ENCODE measurements around the gene EVC2. TPM values are rescaled to one million over a fixed set of nuclear protein-coding genes. Genes with fewer than 3 reads are reported as not detected.

The EVC2 gene
- total RNA-seq, 1 donor from 2014 or later: 1.1 TPM

DNA sequence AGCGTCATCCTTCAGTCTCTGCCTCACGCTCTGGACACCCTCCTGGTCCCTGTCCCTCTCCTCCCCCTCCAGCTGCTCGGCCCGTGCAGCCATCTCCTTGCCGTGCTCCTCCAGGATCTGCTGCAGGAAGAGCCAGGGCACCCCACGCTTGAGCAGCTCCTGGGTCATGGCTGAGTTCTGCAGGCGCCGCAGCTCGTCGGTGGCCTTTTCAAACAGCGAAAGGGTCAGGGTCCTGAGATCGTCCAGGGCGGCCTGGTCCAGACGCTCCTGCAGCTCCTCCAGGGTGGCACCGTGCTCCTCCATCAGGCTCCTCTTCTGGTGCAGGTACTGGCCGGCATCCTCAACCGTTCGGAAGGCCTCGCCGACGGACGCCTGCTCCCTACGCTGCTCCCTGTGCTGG lies 85.8 kb downstream of the EVC2 start:
- Mint-ChIP-seq H3K27ac (no peak overlapping the region), H3K27me3 (no peaks in the 10 kb centered on the region), H3K4me1 (no peaks in the 10 kb centered on the region), H3K36me3 (ENCODE audit: low read depth) (no peaks in the 10 kb centered on the region), H3K4me3 (no peak overlapping the region), H3K9me3 (no peaks in the 10 kb centered on the region)
- CTCF ChIA-PET: no interaction called here
- intact Hi-C loops (cut with micrococcal nuclease): no loop called here
- DNase-seq: no peak
- POLR2A ChIA-PET: no interaction called here
- TF ChIP-seq, protein P1, sequence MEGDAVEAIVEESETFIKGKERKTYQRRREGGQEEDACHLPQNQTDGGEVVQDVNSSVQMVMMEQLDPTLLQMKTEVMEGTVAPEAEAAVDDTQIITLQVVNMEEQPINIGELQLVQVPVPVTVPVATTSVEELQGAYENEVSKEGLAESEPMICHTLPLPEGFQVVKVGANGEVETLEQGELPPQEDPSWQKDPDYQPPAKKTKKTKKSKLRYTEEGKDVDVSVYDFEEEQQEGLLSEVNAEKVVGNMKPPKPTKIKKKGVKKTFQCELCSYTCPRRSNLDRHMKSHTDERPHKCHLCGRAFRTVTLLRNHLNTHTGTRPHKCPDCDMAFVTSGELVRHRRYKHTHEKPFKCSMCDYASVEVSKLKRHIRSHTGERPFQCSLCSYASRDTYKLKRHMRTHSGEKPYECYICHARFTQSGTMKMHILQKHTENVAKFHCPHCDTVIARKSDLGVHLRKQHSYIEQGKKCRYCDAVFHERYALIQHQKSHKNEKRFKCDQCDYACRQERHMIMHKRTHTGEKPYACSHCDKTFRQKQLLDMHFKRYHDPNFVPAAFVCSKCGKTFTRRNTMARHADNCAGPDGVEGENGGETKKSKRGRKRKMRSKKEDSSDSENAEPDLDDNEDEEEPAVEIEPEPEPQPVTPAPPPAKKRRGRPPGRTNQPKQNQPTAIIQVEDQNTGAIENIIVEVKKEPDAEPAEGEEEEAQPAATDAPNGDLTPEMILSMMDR (IDR thresholded peaks at IDR 0.05): no peak
- ATAC-seq (ENCODE audit: low read depth): no peak

DNA sequence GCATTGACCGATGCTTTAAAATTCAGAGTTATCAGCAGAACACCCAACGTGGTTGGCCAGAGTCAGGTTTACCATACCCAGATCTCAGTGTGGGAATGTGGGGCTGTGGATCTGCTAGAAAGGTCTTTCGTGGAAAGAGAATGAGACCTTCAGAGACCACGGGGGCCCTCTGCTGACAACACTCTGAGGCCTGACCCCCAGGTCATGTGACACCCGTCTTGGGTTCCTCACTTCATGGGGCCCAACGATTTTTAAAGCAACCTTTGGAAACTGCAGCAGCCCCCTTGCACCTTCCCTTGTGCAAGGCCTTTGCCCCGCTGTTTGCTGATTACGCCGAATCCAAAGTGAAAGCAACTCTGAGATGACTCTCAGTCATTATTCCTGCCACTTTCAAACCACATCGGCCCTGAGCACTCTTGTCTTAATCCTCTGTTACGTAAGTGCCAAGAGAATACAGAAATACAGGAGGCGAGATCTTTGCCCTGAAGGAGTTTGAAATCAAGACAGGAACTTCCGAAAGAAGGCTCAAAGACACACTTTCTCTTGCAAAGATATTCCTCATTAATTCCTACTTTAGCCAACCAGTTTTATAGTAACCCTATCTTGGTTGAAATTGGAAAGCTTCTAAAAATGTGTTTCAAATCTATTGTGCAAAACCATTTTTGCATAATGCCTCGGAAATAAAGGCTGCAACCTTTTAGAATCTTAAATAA lies 88.3 kb downstream of the EVC2 start:
- H3K4me3 Mint-ChIP-seq: no peak overlapping the region
- H3K27ac Mint-ChIP-seq: no peak overlapping the region
- no peaks in the 10 kb centered on the region for H3K36me3 Mint-ChIP-seq (ENCODE audit: low read depth)
- POLR2A ChIA-PET: no interaction called here
- intact Hi-C loops (cut with micrococcal nuclease): no loop called here
- DNase-seq: no peak
- no peaks in the 10 kb centered on the region for H3K4me1 Mint-ChIP-seq
- no peak for ATAC-seq (ENCODE audit: low read depth)
- CTCF ChIA-PET: no interaction called here
- H3K9me3 Mint-ChIP-seq: no peaks in the 10 kb centered on the region
- H3K27me3 Mint-ChIP-seq: no peaks in the 10 kb centered on the region
- TF ChIP-seq, protein P1 (IDR thresholded peaks at IDR 0.05): no peak

DNA sequence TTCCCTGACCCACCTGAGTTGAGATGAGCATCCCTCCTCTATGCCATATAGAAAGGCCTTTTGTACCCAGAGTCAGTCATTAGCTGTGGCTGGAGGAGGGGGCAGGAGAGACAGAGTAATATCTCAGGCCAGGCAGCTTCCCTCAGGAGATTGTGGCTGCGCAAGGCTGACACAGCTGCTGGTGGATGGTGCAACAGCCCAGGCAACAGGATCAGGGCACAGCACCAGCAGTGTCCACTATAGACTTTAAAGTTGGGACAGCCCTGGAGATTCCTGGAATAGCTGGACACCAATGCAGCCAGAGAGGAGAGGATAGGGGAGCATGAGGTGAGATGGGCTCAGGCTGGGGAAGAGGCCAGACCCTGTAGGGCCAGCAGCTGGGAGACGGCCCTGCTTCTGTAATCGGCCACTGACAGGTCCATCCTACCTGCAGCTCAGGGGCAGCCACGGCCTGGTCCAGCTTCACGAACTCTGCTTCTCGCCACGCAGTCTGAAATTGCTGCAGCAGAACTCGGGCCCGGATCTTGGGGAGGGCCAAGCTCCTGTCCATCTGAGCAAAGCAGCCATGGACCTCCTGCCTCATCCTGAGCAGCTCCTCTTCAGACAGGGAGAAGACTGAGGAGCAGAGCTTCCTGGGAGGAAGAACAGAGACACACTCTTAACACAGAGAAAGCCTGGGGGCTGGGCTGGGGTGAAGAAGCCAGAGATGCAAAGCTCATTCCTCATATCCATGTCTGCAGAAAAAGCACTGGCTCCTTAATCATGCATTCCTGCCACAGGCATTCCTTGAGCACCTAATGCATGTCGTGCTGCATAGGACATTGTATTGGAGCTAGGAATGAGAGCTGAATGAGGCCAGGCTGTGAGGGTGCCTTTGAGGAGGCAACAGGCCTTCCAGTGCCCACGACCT lies 90.1 kb downstream of the EVC2 start:
- ChIA-PET CTCF (no interaction called here), POLR2A (no interaction called here)
- ATAC-seq (ENCODE audit: low read depth) (no peak), DNase-seq (no peak)
- no peaks in the 10 kb centered on the region for H3K4me1 Mint-ChIP-seq
- H3K36me3 Mint-ChIP-seq (ENCODE audit: low read depth): no peaks in the 10 kb centered on the region
- no peak overlapping the region for H3K27ac Mint-ChIP-seq
- H3K4me3 Mint-ChIP-seq: no peak overlapping the region
- no peaks in the 10 kb centered on the region for H3K9me3 Mint-ChIP-seq
- no peaks in the 10 kb centered on the region for H3K27me3 Mint-ChIP-seq
- intact Hi-C loops (cut with micrococcal nuclease): no loop called here
- TF ChIP-seq, protein P1 (IDR thresholded peaks at IDR 0.05): no peak

DNA sequence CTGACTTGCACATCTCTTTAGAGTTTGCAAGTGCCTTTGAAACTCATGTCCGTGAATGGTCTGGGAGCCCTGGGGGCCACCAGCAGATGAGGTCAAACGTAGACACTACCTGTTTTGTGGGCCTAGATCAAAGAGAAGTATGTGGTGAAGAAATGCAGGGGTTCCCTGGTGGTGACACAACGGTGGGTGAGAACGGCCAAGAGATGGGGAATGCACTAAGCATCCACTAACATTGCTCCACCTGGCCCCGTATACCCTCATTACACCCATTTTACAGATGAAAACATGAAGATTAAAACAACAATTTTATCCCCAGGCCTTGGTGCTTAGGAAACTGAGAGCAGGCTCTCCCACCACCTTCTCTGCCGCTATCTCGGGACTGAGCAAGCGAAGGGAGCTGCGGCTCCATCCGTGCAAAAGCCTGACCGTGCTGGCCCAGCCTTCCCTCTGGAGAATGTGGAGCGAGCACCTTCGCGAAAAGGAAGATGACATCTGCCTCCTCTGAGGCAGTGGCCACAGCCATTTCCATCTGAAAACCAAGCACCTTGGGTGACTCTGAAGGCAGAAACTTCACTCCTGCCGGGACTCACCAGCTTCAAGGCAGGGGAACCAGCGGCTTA lies 91.9 kb downstream of the EVC2 start:
- Mint-ChIP-seq H3K4me1 (no peaks in the 10 kb centered on the region), H3K4me3 (no peak overlapping the region), H3K27me3 (no peaks in the 10 kb centered on the region), H3K9me3 (no peaks in the 10 kb centered on the region), H3K27ac (no peak overlapping the region), H3K36me3 (ENCODE audit: low read depth) (no peaks in the 10 kb centered on the region)
- TF ChIP-seq, protein P1 (IDR thresholded peaks at IDR 0.05): no peak
- intact Hi-C loops (cut with micrococcal nuclease): no loop called here
- no peak for ATAC-seq (ENCODE audit: low read depth)
- POLR2A ChIA-PET: no interaction called here
- CTCF ChIA-PET: no interaction called here
- DNase-seq: no peak

DNA sequence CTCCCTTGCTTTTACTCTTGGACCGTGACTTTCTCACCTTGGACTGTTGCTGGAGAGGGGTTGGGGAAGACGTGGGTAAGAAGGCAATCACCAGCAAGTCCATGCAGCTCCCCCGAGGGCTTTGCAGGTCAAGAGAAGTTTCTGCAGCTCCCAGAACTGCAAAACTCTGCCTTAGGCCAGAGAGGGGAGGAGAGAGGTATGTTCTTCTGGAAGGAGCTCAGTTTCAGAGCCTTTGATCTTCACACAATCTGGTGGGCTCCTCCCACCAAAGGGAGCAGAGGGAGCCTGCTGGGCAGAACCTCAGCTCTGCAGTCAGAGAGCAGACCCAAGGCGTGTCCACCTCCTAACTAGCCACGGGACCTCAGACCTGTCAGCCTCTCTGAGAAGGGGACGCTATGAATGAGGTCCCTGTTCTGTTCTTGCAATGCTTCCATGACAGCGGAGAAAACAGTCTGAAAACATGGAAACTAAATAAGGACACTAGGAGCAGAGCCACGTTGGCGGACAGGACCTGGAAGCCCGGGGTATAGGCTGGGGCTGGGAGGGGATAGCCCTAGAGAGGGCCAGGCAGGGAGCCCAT lies 92.8 kb downstream of the EVC2 start:
- H3K27ac Mint-ChIP-seq: no peak overlapping the region
- H3K36me3 Mint-ChIP-seq (ENCODE audit: low read depth): no peaks in the 10 kb centered on the region
- ATAC-seq (ENCODE audit: low read depth): no peak
- H3K9me3 Mint-ChIP-seq: no peaks in the 10 kb centered on the region
- ChIA-PET CTCF (no interaction called here), POLR2A (no interaction called here)
- H3K4me1 Mint-ChIP-seq: no peaks in the 10 kb centered on the region
- no peak overlapping the region for H3K4me3 Mint-ChIP-seq
- intact Hi-C loops (cut with micrococcal nuclease): no loop called here
- TF ChIP-seq, protein P1 (IDR thresholded peaks at IDR 0.05): no peak
- no peaks in the 10 kb centered on the region for H3K27me3 Mint-ChIP-seq
- no peak for DNase-seq

Data from activated B cell treated with CpG ODN at 0.5 μM for 24 hours (primary cell).